ENCODE measurements around the gene XYLT1.

Gene XYLT1

GRCh38 chr16:17301184-17301583 lies 169.6 kb downstream of the XYLT1 start:
- H3K36me3 ChIP-seq (ENCODE audit: insufficient read depth, low read length): no peaks in the 10 kb centered on the region
- no peak overlapping the region for H3K27ac ChIP-seq (ENCODE audit: low read depth, low read length)
- no peaks in the 10 kb centered on the region for H3K27me3 ChIP-seq (ENCODE audit: insufficient read depth, low read length)
- H3K4me1 ChIP-seq (ENCODE audit: control insufficient read depth, insufficient read depth, low read length, unreplicated experiment): peaks cover 10% of the 10 kb centered on the region
- no peak overlapping the region for H2AFZ ChIP-seq (ENCODE audit: low read length, unreplicated experiment)
- peaks cover 3% of the 10 kb centered on the region for H3K79me2 ChIP-seq (ENCODE audit: control insufficient read depth, insufficient read depth, low read length, unreplicated experiment)
- no peak overlapping the region for H3K4me3 ChIP-seq (ENCODE audit: low read depth, low read length)

GRCh38 chr16:17299790-17300189 lies 171.0 kb downstream of the XYLT1 start:
- Histone ChIP-seq H3K79me2 (ENCODE audit: control insufficient read depth, insufficient read depth, low read length, unreplicated experiment) (peaks cover 3% of the 10 kb centered on the region), H3K27ac (ENCODE audit: low read depth, low read length) (no peak overlapping the region)

GRCh38 chr16:17298238-17298637 lies 172.5 kb downstream of the XYLT1 start:
- H3K79me2 ChIP-seq (ENCODE audit: control insufficient read depth, insufficient read depth, low read length, unreplicated experiment): peaks cover 3% of the 10 kb centered on the region
- H2AFZ ChIP-seq (ENCODE audit: low read length, unreplicated experiment): no peak overlapping the region
- H3K4me1 ChIP-seq (ENCODE audit: control insufficient read depth, insufficient read depth, low read length, unreplicated experiment): peaks cover 10% of the 10 kb centered on the region
- H3K4me3 ChIP-seq (ENCODE audit: low read depth, low read length): no peak overlapping the region
- H3K27ac ChIP-seq (ENCODE audit: low read depth, low read length): no peak overlapping the region
- H3K27me3 ChIP-seq (ENCODE audit: insufficient read depth, low read length): no peaks in the 10 kb centered on the region
- H3K36me3 ChIP-seq (ENCODE audit: insufficient read depth, low read length): no peaks in the 10 kb centered on the region

More at GRCh38 chr16:17299790-17300189, 171.0 kb downstream of the XYLT1 start:
- no peaks in the 10 kb centered on the region for H3K27me3 ChIP-seq (ENCODE audit: insufficient read depth, low read length)
- H2AFZ ChIP-seq (ENCODE audit: low read length, unreplicated experiment): no peak overlapping the region
- no peaks in the 10 kb centered on the region for H3K36me3 ChIP-seq (ENCODE audit: insufficient read depth, low read length)
- H3K4me3 ChIP-seq (ENCODE audit: low read depth, low read length): no peak overlapping the region
- H3K4me1 ChIP-seq (ENCODE audit: control insufficient read depth, insufficient read depth, low read length, unreplicated experiment): peaks cover 10% of the 10 kb centered on the region

- Histone ChIP-seq H3K27me3 (ENCODE audit: insufficient read depth, low read length) (no peaks in the 10 kb centered on the region), H3K36me3 (ENCODE audit: insufficient read depth, low read length) (no peaks in the 10 kb centered on the region), H3K27ac (ENCODE audit: low read depth, low read length) (no peak overlapping the region), H3K4me3 (ENCODE audit: low read depth, low read length) (no peak overlapping the region), H2AFZ (ENCODE audit: low read length, unreplicated experiment) (no peak overlapping the region), H3K4me1 (ENCODE audit: control insufficient read depth, insufficient read depth, low read length, unreplicated experiment) (no peaks in the 10 kb centered on the region), H3K79me2 (ENCODE audit: control insufficient read depth, insufficient read depth, low read length, unreplicated experiment) (no peaks in the 10 kb centered on the region)
These were observed 174.3 kb downstream of the XYLT1 start for GRCh38 chr16:17296431-17296830.

- no peaks in the 10 kb centered on the region for H3K4me1 ChIP-seq (ENCODE audit: control insufficient read depth, insufficient read depth, low read length, unreplicated experiment)
- H3K79me2 ChIP-seq (ENCODE audit: control insufficient read depth, insufficient read depth, low read length, unreplicated experiment): no peaks in the 10 kb centered on the region
- no peak overlapping the region for H3K4me3 ChIP-seq (ENCODE audit: low read depth, low read length)
- H3K36me3 ChIP-seq (ENCODE audit: insufficient read depth, low read length): no peaks in the 10 kb centered on the region
- no peak overlapping the region for H2AFZ ChIP-seq (ENCODE audit: low read length, unreplicated experiment)
- H3K27ac ChIP-seq (ENCODE audit: low read depth, low read length): no peak overlapping the region
- H3K27me3 ChIP-seq (ENCODE audit: insufficient read depth, low read length): no peaks in the 10 kb centered on the region
These were observed 174.8 kb downstream of the XYLT1 start for GRCh38 chr16:17295948-17296347.

GRCh38 chr16:17294856-17295255 lies 175.9 kb downstream of the XYLT1 start:
- no peaks in the 10 kb centered on the region for H3K36me3 ChIP-seq (ENCODE audit: insufficient read depth, low read length)
- H3K79me2 ChIP-seq (ENCODE audit: control insufficient read depth, insufficient read depth, low read length, unreplicated experiment): no peaks in the 10 kb centered on the region
- no peaks in the 10 kb centered on the region for H3K27me3 ChIP-seq (ENCODE audit: insufficient read depth, low read length)
- H3K4me1 ChIP-seq (ENCODE audit: control insufficient read depth, insufficient read depth, low read length, unreplicated experiment): no peaks in the 10 kb centered on the region
- H2AFZ ChIP-seq (ENCODE audit: low read length, unreplicated experiment): no peak overlapping the region
- no peak overlapping the region for H3K27ac ChIP-seq (ENCODE audit: low read depth, low read length)
- no peak overlapping the region for H3K4me3 ChIP-seq (ENCODE audit: low read depth, low read length)

- Histone ChIP-seq H3K36me3 (ENCODE audit: insufficient read depth, low read length) (no peaks in the 10 kb centered on the region), H3K27ac (ENCODE audit: low read depth, low read length) (no peak overlapping the region), H3K27me3 (ENCODE audit: insufficient read depth, low read length) (no peaks in the 10 kb centered on the region), H2AFZ (ENCODE audit: low read length, unreplicated experiment) (no peak overlapping the region), H3K79me2 (ENCODE audit: control insufficient read depth, insufficient read depth, low read length, unreplicated experiment) (no peaks in the 10 kb centered on the region), H3K4me1 (ENCODE audit: control insufficient read depth, insufficient read depth, low read length, unreplicated experiment) (no peaks in the 10 kb centered on the region), H3K4me3 (ENCODE audit: low read depth, low read length) (no peak overlapping the region)
These were observed 176.8 kb downstream of the XYLT1 start for GRCh38 chr16:17293813-17294558.

- Histone ChIP-seq H3K79me2 (ENCODE audit: control insufficient read depth, insufficient read depth, low read length, unreplicated experiment) (peaks cover 4% of the 10 kb centered on the region), H2AFZ (ENCODE audit: low read length, unreplicated experiment) (no peak overlapping the region), H3K36me3 (ENCODE audit: insufficient read depth, low read length) (no peaks in the 10 kb centered on the region), H3K27ac (ENCODE audit: low read depth, low read length) (no peak overlapping the region), H3K4me3 (ENCODE audit: low read depth, low read length) (no peak overlapping the region), H3K27me3 (ENCODE audit: insufficient read depth, low read length) (no peaks in the 10 kb centered on the region), H3K4me1 (ENCODE audit: control insufficient read depth, insufficient read depth, low read length, unreplicated experiment) (no peaks in the 10 kb centered on the region)
These were observed 179.5 kb downstream of the XYLT1 start for GRCh38 chr16:17291289-17291688.

GRCh38 chr16:17289674-17290635 lies 180.8 kb downstream of the XYLT1 start:
- Histone ChIP-seq H3K4me3 (ENCODE audit: low read depth, low read length) (no peak overlapping the region), H3K79me2 (ENCODE audit: control insufficient read depth, insufficient read depth, low read length, unreplicated experiment) (peaks cover 4% of the 10 kb centered on the region), H3K36me3 (ENCODE audit: insufficient read depth, low read length) (no peaks in the 10 kb centered on the region), H3K4me1 (ENCODE audit: control insufficient read depth, insufficient read depth, low read length, unreplicated experiment) (no peaks in the 10 kb centered on the region), H3K27ac (ENCODE audit: low read depth, low read length) (no peak overlapping the region), H3K27me3 (ENCODE audit: insufficient read depth, low read length) (no peaks in the 10 kb centered on the region), H2AFZ (ENCODE audit: low read length, unreplicated experiment) (no peak overlapping the region)

- Histone ChIP-seq H3K27ac (ENCODE audit: low read depth, low read length) (no peak overlapping the region), H3K36me3 (ENCODE audit: insufficient read depth, low read length) (no peaks in the 10 kb centered on the region), H3K4me1 (ENCODE audit: control insufficient read depth, insufficient read depth, low read length, unreplicated experiment) (no peaks in the 10 kb centered on the region), H2AFZ (ENCODE audit: low read length, unreplicated experiment) (no peak overlapping the region), H3K4me3 (ENCODE audit: low read depth, low read length) (no peak overlapping the region), H3K79me2 (ENCODE audit: control insufficient read depth, insufficient read depth, low read length, unreplicated experiment) (peaks cover 4% of the 10 kb centered on the region), H3K27me3 (ENCODE audit: insufficient read depth, low read length) (no peaks in the 10 kb centered on the region)
These were observed 181.7 kb downstream of the XYLT1 start for GRCh38 chr16:17289050-17289449.

Data from ACC112 (cell line).